SU-DHL-6 (cell line): ENCODE results near the gene NEURL4.

Experiments used
- EZH2phosphoT487 ChIP-seq: fragments of 200-600 bp; sonication (generic), shearing (Covaris generic); conservative IDR thresholded peaks from 2 replicates; pipeline ENCODE4 v1.6.1; 2018; ENCODE audit warnings: mild to moderate bottlenecking, antibody characterized with exemption, low read length, moderate library complexity, mixed read lengths
- TF ChIP-seq, protein P1 (sequence below): fragments of 200-600 bp; sonication (generic); IDR thresholded peaks from one replicate; pipeline ENCODE4 v1.5.1; 2017; ENCODE audit warnings: antibody characterized with exemption, mild to moderate bottlenecking, low read length, moderate library complexity; ENCODE audit not compliant: insufficient read depth, poor library complexity, severe bottlenecking

- TF ChIP-seq, protein P1, sequence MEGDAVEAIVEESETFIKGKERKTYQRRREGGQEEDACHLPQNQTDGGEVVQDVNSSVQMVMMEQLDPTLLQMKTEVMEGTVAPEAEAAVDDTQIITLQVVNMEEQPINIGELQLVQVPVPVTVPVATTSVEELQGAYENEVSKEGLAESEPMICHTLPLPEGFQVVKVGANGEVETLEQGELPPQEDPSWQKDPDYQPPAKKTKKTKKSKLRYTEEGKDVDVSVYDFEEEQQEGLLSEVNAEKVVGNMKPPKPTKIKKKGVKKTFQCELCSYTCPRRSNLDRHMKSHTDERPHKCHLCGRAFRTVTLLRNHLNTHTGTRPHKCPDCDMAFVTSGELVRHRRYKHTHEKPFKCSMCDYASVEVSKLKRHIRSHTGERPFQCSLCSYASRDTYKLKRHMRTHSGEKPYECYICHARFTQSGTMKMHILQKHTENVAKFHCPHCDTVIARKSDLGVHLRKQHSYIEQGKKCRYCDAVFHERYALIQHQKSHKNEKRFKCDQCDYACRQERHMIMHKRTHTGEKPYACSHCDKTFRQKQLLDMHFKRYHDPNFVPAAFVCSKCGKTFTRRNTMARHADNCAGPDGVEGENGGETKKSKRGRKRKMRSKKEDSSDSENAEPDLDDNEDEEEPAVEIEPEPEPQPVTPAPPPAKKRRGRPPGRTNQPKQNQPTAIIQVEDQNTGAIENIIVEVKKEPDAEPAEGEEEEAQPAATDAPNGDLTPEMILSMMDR = no peak
- TF ChIP-seq EZH2phosphoT487 = no peak
These were observed 43.5 kb downstream of the NEURL4 start for GRCh38 chr17:7285679-7286078.
